T-helper 17 cell (primary cell): ENCODE results near the gene RAI1. TPM values are rescaled to one million over a fixed set of nuclear protein-coding genes. Genes with fewer than 3 reads are reported as not detected.

Source experiments
- ATAC-seq: fragments of 150-1000 bp; cut with Tn5 transposase; 2 replicates; pipeline ENCODE4 v1.10.0; 2021; ENCODE audit warnings: mild to moderate bottlenecking, moderate library complexity
- DNase-seq, 3 donors: peaks; one replicate each; pipeline versions ENCODE4 v3.0.0 to v3.0.0-alpha.2; 2020 to 2021
- H3K9me3 ChIP-seq: one replicate; pipeline ENCODE4 v1.7.0; 2013; ENCODE audit warnings: low read length, mild to moderate bottlenecking; ENCODE audit not compliant: control insufficient read depth, poor library complexity, severe bottlenecking
- H3K27ac Mint-ChIP-seq: one replicate; pipeline ENCODE4 v1.8.0; 2022; ENCODE audit warnings: mild to moderate bottlenecking, moderate library complexity, mixed read lengths
- H3K27me3 Mint-ChIP-seq: one replicate; pipeline ENCODE4 v1.8.0; 2022; ENCODE audit warnings: mixed read lengths
- H3K36me3 Mint-ChIP-seq: one replicate; pipeline ENCODE4 v1.8.0; 2022; ENCODE audit warnings: low read depth, mixed read lengths
- H3K4me1 Mint-ChIP-seq: one replicate; pipeline ENCODE4 v1.8.0; 2022; ENCODE audit warnings: mild to moderate bottlenecking, mixed read lengths
- H3K4me3 Mint-ChIP-seq: one replicate; pipeline ENCODE4 v1.8.0; 2022; ENCODE audit warnings: mild to moderate bottlenecking, moderate library complexity, mixed read lengths
- total RNA-seq, 4 donors: library from RNA in 2 of 4; stranded (reverse) in 2 of 4; gene quantifications; one replicate each; pipeline ENCODE4 v1.2.3 and lab custom pipeline; 2022 to 2026

The RAI1 gene
- total RNA-seq, 2 donors from 2014 or later, result 18.4 to 18.6 TPM

DNA sequence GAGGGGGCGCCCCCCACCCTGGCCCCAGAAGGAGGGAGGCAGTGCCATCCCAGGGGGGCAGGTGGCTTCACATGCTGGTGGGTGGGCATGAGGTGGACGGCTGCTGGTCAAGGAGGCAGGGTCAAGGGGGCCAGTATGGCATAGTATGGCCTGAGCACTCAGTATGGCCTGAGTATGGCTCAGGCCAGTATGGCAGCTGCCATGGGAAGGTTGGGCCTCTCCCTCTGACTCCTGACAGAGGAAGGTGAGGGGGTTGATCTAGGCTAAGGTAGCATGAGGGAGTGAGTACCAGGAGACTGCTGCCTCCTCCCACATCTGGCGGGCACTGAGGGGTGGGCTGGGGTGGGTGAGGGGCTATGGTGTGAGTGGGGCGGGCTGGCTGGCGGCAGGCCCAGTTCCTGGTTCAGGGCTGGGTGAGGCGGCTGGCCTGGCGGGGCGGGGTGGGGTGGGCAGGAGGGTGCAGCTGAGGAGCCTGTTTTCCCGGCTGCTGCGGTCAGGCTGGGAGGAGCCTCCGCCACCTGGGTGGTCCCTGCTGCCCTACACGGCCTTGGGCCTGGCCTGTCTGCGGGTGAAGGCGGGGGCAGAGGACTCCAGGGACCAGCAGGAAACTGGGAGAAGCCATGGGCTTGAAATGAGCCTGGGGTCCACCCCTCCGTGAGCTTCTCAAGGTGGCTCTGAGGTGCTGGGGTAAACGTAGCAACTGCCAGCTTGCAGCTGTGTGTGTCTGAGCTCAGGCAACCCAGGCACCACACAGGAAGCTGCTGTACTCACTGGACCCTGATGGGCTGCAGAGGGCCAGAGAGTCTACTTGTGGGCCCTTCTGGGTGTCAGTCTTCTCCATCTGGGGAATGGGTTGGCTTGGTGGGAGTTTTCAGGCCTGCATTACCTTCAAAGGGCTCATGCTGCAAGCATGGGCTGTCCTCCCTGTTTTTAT lies 57.0 kb downstream of the RAI1 start:
- Mint-ChIP-seq H3K27ac (no peak overlapping the region), H3K4me1 (peaks cover 23% of the 10 kb centered on the region), H3K27me3 (no peaks in the 10 kb centered on the region), H3K4me3 (no peak overlapping the region), H3K36me3 (no peaks in the 10 kb centered on the region)
- DNase-seq (no peak), ATAC-seq (no peak)
- H3K9me3 ChIP-seq, result no peaks in the 10 kb centered on the region

- Mint-ChIP-seq H3K4me1 (peaks cover 23% of the 10 kb centered on the region), H3K36me3 (no peaks in the 10 kb centered on the region), H3K4me3 (no peak overlapping the region), H3K27me3 (no peaks in the 10 kb centered on the region), H3K27ac (no peak overlapping the region)
- DNase-seq (no peak), ATAC-seq (no peak)
- H3K9me3 ChIP-seq, result no peaks in the 10 kb centered on the region
These were observed 57.6 kb downstream of the RAI1 start for GRCh38 chr17:17738901-17739300.

- no peaks in the 10 kb centered on the region for H3K36me3 Mint-ChIP-seq
- no peak overlapping the region for H3K4me3 Mint-ChIP-seq
- peaks cover 23% of the 10 kb centered on the region for H3K4me1 Mint-ChIP-seq
- no peaks in the 10 kb centered on the region for H3K27me3 Mint-ChIP-seq
- ATAC-seq (no peak), DNase-seq (no peak)
- H3K27ac Mint-ChIP-seq, result no peak overlapping the region
- H3K9me3 ChIP-seq, result no peaks in the 10 kb centered on the region
These were observed 58.3 kb downstream of the RAI1 start for GRCh38 chr17:17739388-17740066.

- peak overlapping the region; percentile 51 for H3K27ac Mint-ChIP-seq
- peak overlapping the region; percentile 81 for H3K4me3 Mint-ChIP-seq
- H3K4me1 Mint-ChIP-seq, result peaks cover 25% of the 10 kb centered on the region
- ATAC-seq (peak; percentile 84), DNase-seq (no peak)
- no peaks in the 10 kb centered on the region for H3K36me3 Mint-ChIP-seq
- no peaks in the 10 kb centered on the region for H3K9me3 ChIP-seq
- no peaks in the 10 kb centered on the region for H3K27me3 Mint-ChIP-seq
These were observed 59.5 kb downstream of the RAI1 start for GRCh38 chr17:17740615-17741348.

GRCh38 chr17:17741349-17742023 lies 60.2 kb downstream of the RAI1 start:
- Mint-ChIP-seq H3K27me3 (no peaks in the 10 kb centered on the region), H3K36me3 (no peaks in the 10 kb centered on the region), H3K27ac (peak overlapping the region; percentile 51), H3K4me1 (peaks cover 18% of the 10 kb centered on the region), H3K4me3 (peak overlapping the region; percentile 81)
- no peak for DNase-seq
- ATAC-seq, result no peak
- no peaks in the 10 kb centered on the region for H3K9me3 ChIP-seq

DNA sequence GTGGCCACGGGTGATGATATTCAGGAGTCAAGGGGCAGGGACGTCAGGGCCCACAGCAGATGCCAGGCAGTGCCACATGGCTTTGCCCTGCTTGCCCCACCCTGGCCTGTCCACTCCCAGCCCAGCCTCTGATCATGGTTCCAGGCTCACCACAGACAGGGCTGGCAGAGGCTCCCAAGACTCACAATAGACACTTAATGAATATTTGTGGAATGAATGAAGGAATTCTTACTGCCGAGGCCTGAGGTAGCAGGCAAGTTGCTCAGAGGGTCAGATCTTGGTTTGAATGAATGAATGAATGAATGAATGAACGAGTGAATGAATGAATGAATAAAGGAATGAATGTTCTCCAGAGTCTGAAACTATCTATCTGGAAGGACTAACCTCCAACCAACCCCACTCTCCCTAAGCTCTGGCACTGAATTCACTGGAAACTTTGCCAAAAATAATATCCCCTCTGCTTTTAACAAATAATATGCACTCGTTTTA lies 60.9 kb downstream of the RAI1 start:
- Mint-ChIP-seq H3K27ac (no peak overlapping the region), H3K36me3 (no peaks in the 10 kb centered on the region), H3K4me3 (no peak overlapping the region), H3K27me3 (no peaks in the 10 kb centered on the region), H3K4me1 (peaks cover 14% of the 10 kb centered on the region)
- no peak for DNase-seq
- H3K9me3 ChIP-seq, result no peaks in the 10 kb centered on the region
- ATAC-seq, result no peak

GRCh38 chr17:17742688-17743390 lies 61.6 kb downstream of the RAI1 start:
- no peaks in the 10 kb centered on the region for H3K9me3 ChIP-seq
- ATAC-seq, result no peak
- H3K4me3 Mint-ChIP-seq, result no peak overlapping the region
- no peaks in the 10 kb centered on the region for H3K36me3 Mint-ChIP-seq
- DNase-seq, result no peak
- H3K27ac Mint-ChIP-seq, result no peak overlapping the region
- peaks cover 14% of the 10 kb centered on the region for H3K4me1 Mint-ChIP-seq
- H3K27me3 Mint-ChIP-seq, result no peaks in the 10 kb centered on the region

- Mint-ChIP-seq H3K36me3 (no peaks in the 10 kb centered on the region), H3K27me3 (no peaks in the 10 kb centered on the region), H3K4me3 (no peak overlapping the region), H3K4me1 (peaks cover 17% of the 10 kb centered on the region), H3K27ac (no peak overlapping the region)
- DNase-seq (no peak), ATAC-seq (no peak)
- no peaks in the 10 kb centered on the region for H3K9me3 ChIP-seq
These were observed 62.3 kb downstream of the RAI1 start for GRCh38 chr17:17743391-17744112.

- no peaks in the 10 kb centered on the region for H3K27me3 Mint-ChIP-seq
- H3K36me3 Mint-ChIP-seq, result no peaks in the 10 kb centered on the region
- no peak for ATAC-seq
- DNase-seq, result no peak
- no peak overlapping the region for H3K4me3 Mint-ChIP-seq
- H3K4me1 Mint-ChIP-seq, result peaks cover 14% of the 10 kb centered on the region
- H3K27ac Mint-ChIP-seq, result no peak overlapping the region
- no peaks in the 10 kb centered on the region for H3K9me3 ChIP-seq
These were observed 62.9 kb downstream of the RAI1 start for GRCh38 chr17:17744116-17744515.

- H3K27me3 Mint-ChIP-seq, result no peaks in the 10 kb centered on the region
- ATAC-seq, result no peak
- peaks cover 20% of the 10 kb centered on the region for H3K4me1 Mint-ChIP-seq
- H3K4me3 Mint-ChIP-seq, result no peak overlapping the region
- no peaks in the 10 kb centered on the region for H3K9me3 ChIP-seq
- H3K36me3 Mint-ChIP-seq, result no peaks in the 10 kb centered on the region
- H3K27ac Mint-ChIP-seq, result no peak overlapping the region
- no peak for DNase-seq
These were observed 64.5 kb downstream of the RAI1 start for GRCh38 chr17:17745476-17746455.

DNA sequence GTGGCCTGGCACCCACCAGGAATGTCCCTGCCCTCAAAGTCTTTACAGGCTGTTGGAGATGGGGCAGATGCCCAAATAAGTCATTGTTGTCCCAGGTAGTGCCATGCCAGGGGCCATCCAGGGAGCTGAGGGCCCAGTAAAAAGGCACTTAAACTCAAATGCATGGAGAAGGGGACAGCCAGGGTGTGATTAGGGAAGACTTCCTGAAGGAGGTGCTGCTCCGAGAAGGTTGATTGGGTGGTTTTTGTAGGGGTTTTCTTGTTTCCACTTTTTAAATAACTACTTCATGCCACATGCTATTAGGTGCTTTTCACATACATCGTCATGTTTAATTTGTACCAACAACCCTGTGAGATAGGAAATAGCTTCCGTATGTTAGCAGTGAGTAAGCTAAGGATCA lies 66.9 kb downstream of the RAI1 start:
- no peaks in the 10 kb centered on the region for H3K9me3 ChIP-seq
- peak overlapping the region; percentile 76 for H3K4me3 Mint-ChIP-seq
- no peaks in the 10 kb centered on the region for H3K27me3 Mint-ChIP-seq
- ATAC-seq, result no peak
- no peaks in the 10 kb centered on the region for H3K36me3 Mint-ChIP-seq
- DNase-seq, result no peak
- H3K4me1 Mint-ChIP-seq, result peaks cover 33% of the 10 kb centered on the region
- H3K27ac Mint-ChIP-seq, result peak overlapping the region; percentile 72
